ENCODE results near the gene MECP2. TPM values are rescaled to one million over a fixed set of nuclear protein-coding genes. Genes with fewer than 3 reads are reported as not detected.

MECP2 gene
- total and polyA plus RNA-seq, 9 donors: 17.5 to 24.0 (median 20.7) TPM

GRCh38 chrX:154038656-154039055, 58.9 kb downstream of the MECP2 start:
- H3K36me3 ChIP-seq (ENCODE audit: control insufficient read depth, insufficient read depth, low read length): peaks cover 3% of the 10 kb centered on the region
- no peaks in the 10 kb centered on the region for H3K9me3 ChIP-seq (replicated peaks; ENCODE audit: control insufficient read depth, low read depth, low read length)
- no peak for DNase-seq
- peaks cover 22% of the 10 kb centered on the region for H3K4me1 ChIP-seq (ENCODE audit: control insufficient read depth, insufficient read depth, low read length)
- H3K27me3 ChIP-seq (ENCODE audit: control insufficient read depth, insufficient read depth, low read length): peaks cover 43% of the 10 kb centered on the region
- H3K4me3 ChIP-seq (ENCODE audit: low read length): no peak overlapping the region
- H3K27ac ChIP-seq (ENCODE audit: low read length): no peak overlapping the region
- WGBS (ENCODE audit: insufficient coverage): no CpG with 5 or more reads among the region's 5 CpGs

GRCh38 chrX:154037754-154038153, 59.8 kb downstream of the MECP2 start:
- Histone ChIP-seq H3K9me3 (replicated peaks; ENCODE audit: control insufficient read depth, low read depth, low read length) (no peaks in the 10 kb centered on the region), H3K27me3 (ENCODE audit: control insufficient read depth, insufficient read depth, low read length) (peaks cover 48% of the 10 kb centered on the region), H3K4me1 (ENCODE audit: control insufficient read depth, insufficient read depth, low read length) (peaks cover 19% of the 10 kb centered on the region), H3K4me3 (ENCODE audit: low read length) (no peak overlapping the region), H3K36me3 (ENCODE audit: control insufficient read depth, insufficient read depth, low read length) (peaks cover 11% of the 10 kb centered on the region), H3K27ac (ENCODE audit: low read length) (no peak overlapping the region)
- 100% methylated on average over 1 of the region's 5 CpGs for WGBS (ENCODE audit: insufficient coverage)
- DNase-seq: no peak

GRCh38 chrX:154036513-154036912, 61.0 kb downstream of the MECP2 start:
- Histone ChIP-seq H3K4me3 (ENCODE audit: low read length) (no peak overlapping the region), H3K27me3 (ENCODE audit: control insufficient read depth, insufficient read depth, low read length) (peaks cover 51% of the 10 kb centered on the region), H3K9me3 (replicated peaks; ENCODE audit: control insufficient read depth, low read depth, low read length) (no peaks in the 10 kb centered on the region), H3K27ac (ENCODE audit: low read length) (no peak overlapping the region), H3K4me1 (ENCODE audit: control insufficient read depth, insufficient read depth, low read length) (peaks cover 8% of the 10 kb centered on the region), H3K36me3 (ENCODE audit: control insufficient read depth, insufficient read depth, low read length) (peaks cover 20% of the 10 kb centered on the region)
- DNase-seq: no peak
- 50% methylated on average over 1 of the region's 8 CpGs for WGBS (ENCODE audit: insufficient coverage)

- H3K9me3 ChIP-seq (replicated peaks; ENCODE audit: control insufficient read depth, low read depth, low read length): no peaks in the 10 kb centered on the region
- WGBS (ENCODE audit: insufficient coverage): no CpG with 5 or more reads among the region's 2 CpGs
- no peak overlapping the region for H3K4me3 ChIP-seq (ENCODE audit: low read length)
- H3K27ac ChIP-seq (ENCODE audit: low read length): no peak overlapping the region
- H3K4me1 ChIP-seq (ENCODE audit: control insufficient read depth, insufficient read depth, low read length): no peaks in the 10 kb centered on the region
- peaks cover 54% of the 10 kb centered on the region for H3K27me3 ChIP-seq (ENCODE audit: control insufficient read depth, insufficient read depth, low read length)
- H3K36me3 ChIP-seq (ENCODE audit: control insufficient read depth, insufficient read depth, low read length): peaks cover 34% of the 10 kb centered on the region
- no peak for DNase-seq
Observed at GRCh38 chrX:154033848-154034247, 63.7 kb downstream of the MECP2 start.

- WGBS (ENCODE audit: insufficient coverage): 47% methylated on average over 5 of the region's 9 CpGs
Observed at GRCh38 chrX:154032653-154033052, 64.9 kb downstream of the MECP2 start.

GRCh38 chrX:154032160-154032559, 65.4 kb downstream of the MECP2 start:
- no peak for DNase-seq
- WGBS (ENCODE audit: insufficient coverage): 94% methylated on average over 6 of the region's 11 CpGs

More at GRCh38 chrX:154032653-154033052, 64.9 kb downstream of the MECP2 start:
- Histone ChIP-seq H3K9me3 (replicated peaks; ENCODE audit: control insufficient read depth, low read depth, low read length) (no peaks in the 10 kb centered on the region), H3K27me3 (ENCODE audit: control insufficient read depth, insufficient read depth, low read length) (peaks cover 54% of the 10 kb centered on the region), H3K36me3 (ENCODE audit: control insufficient read depth, insufficient read depth, low read length) (peaks cover 40% of the 10 kb centered on the region), H3K4me1 (ENCODE audit: control insufficient read depth, insufficient read depth, low read length) (no peaks in the 10 kb centered on the region), H3K27ac (ENCODE audit: low read length) (no peak overlapping the region), H3K4me3 (ENCODE audit: low read length) (no peak overlapping the region)
- no peak for DNase-seq

GRCh38 chrX:154030715-154031305, 66.7 kb downstream of the MECP2 start:
- no peaks in the 10 kb centered on the region for H3K9me3 ChIP-seq (replicated peaks; ENCODE audit: control insufficient read depth, low read depth, low read length)
- H3K27me3 ChIP-seq (ENCODE audit: control insufficient read depth, insufficient read depth, low read length): peaks cover 66% of the 10 kb centered on the region
- DNase-seq: no peak
- H3K4me1 ChIP-seq (ENCODE audit: control insufficient read depth, insufficient read depth, low read length): peaks cover 8% of the 10 kb centered on the region
- H3K4me3 ChIP-seq (ENCODE audit: low read length): no peak overlapping the region
- 84% methylated on average over 20 of the region's 29 CpGs for WGBS (ENCODE audit: insufficient coverage)
- H3K27ac ChIP-seq (ENCODE audit: low read length): no peak overlapping the region
- peaks cover 42% of the 10 kb centered on the region for H3K36me3 ChIP-seq (ENCODE audit: control insufficient read depth, insufficient read depth, low read length)

More at GRCh38 chrX:154032160-154032559, 65.4 kb downstream of the MECP2 start:
- no peaks in the 10 kb centered on the region for H3K9me3 ChIP-seq (replicated peaks; ENCODE audit: control insufficient read depth, low read depth, low read length)
- H3K27me3 ChIP-seq (ENCODE audit: control insufficient read depth, insufficient read depth, low read length): peaks cover 59% of the 10 kb centered on the region
- no peak overlapping the region for H3K4me3 ChIP-seq (ENCODE audit: low read length)
- H3K36me3 ChIP-seq (ENCODE audit: control insufficient read depth, insufficient read depth, low read length): peaks cover 42% of the 10 kb centered on the region
- no peak overlapping the region for H3K27ac ChIP-seq (ENCODE audit: low read length)
- no peaks in the 10 kb centered on the region for H3K4me1 ChIP-seq (ENCODE audit: control insufficient read depth, insufficient read depth, low read length)

GRCh38 chrX:154030266-154030665, 67.3 kb downstream of the MECP2 start:
- DNase-seq: no peak
- Histone ChIP-seq H3K27me3 (ENCODE audit: control insufficient read depth, insufficient read depth, low read length) (peaks cover 67% of the 10 kb centered on the region), H3K36me3 (ENCODE audit: control insufficient read depth, insufficient read depth, low read length) (peaks cover 42% of the 10 kb centered on the region), H3K4me1 (ENCODE audit: control insufficient read depth, insufficient read depth, low read length) (peaks cover 8% of the 10 kb centered on the region), H3K27ac (ENCODE audit: low read length) (no peak overlapping the region), H3K4me3 (ENCODE audit: low read length) (no peak overlapping the region), H3K9me3 (replicated peaks; ENCODE audit: control insufficient read depth, low read depth, low read length) (no peaks in the 10 kb centered on the region)
- WGBS (ENCODE audit: insufficient coverage): 81% methylated on average over 11 of the region's 20 CpGs

GRCh38 chrX:154029439-154029838, 68.1 kb downstream of the MECP2 start:
- Histone ChIP-seq H3K27me3 (ENCODE audit: control insufficient read depth, insufficient read depth, low read length) (peaks cover 71% of the 10 kb centered on the region), H3K27ac (ENCODE audit: low read length) (no peak overlapping the region), H3K36me3 (ENCODE audit: control insufficient read depth, insufficient read depth, low read length) (peaks cover 42% of the 10 kb centered on the region), H3K4me3 (ENCODE audit: low read length) (no peak overlapping the region), H3K4me1 (ENCODE audit: control insufficient read depth, insufficient read depth, low read length) (peaks cover 10% of the 10 kb centered on the region), H3K9me3 (replicated peaks; ENCODE audit: control insufficient read depth, low read depth, low read length) (no peaks in the 10 kb centered on the region)
- DNase-seq: no peak
- WGBS (ENCODE audit: insufficient coverage): 64% methylated on average over 5 of the region's 8 CpGs

GRCh38 chrX:154028502-154029184, 68.9 kb downstream of the MECP2 start:
- Histone ChIP-seq H3K4me1 (ENCODE audit: control insufficient read depth, insufficient read depth, low read length) (peaks cover 10% of the 10 kb centered on the region), H3K27ac (ENCODE audit: low read length) (no peak overlapping the region), H3K27me3 (ENCODE audit: control insufficient read depth, insufficient read depth, low read length) (peaks cover 71% of the 10 kb centered on the region), H3K9me3 (replicated peaks; ENCODE audit: control insufficient read depth, low read depth, low read length) (no peaks in the 10 kb centered on the region), H3K36me3 (ENCODE audit: control insufficient read depth, insufficient read depth, low read length) (peaks cover 42% of the 10 kb centered on the region), H3K4me3 (ENCODE audit: low read length) (no peak overlapping the region)
- 76% methylated on average over 11 of the region's 13 CpGs for WGBS (ENCODE audit: insufficient coverage)
- no peak for DNase-seq
